CD8-positive, alpha-beta memory T cell (primary cell): ENCODE measurements around the gene TNP2. TPM values are rescaled to one million over a fixed set of nuclear protein-coding genes. Genes with fewer than 3 reads are reported as not detected.
"Not testable (repeated sequence)": the region's sequence is repeated elsewhere in the genome, so short reads cannot be mapped to it uniquely, and the experiment has no call there.

Experiments
- CTCF ChIA-PET: fragments of 350-600 bp; sonication (Branson Sonifier 250); formaldehyde crosslinking; loops from one replicate; lab custom pipeline; 2021; ENCODE audit warnings: antibody characterized with exemption; lab: Charles Lee
- POLR2A ChIA-PET: fragments of 350-600 bp; sonication (Branson Sonifier 250); formaldehyde crosslinking; loops from one replicate; lab custom pipeline; 2021; ENCODE audit warnings: antibody characterized with exemption; lab: Charles Lee
- DNase-seq, 5 donors: peaks; one replicate each; pipeline versions ENCODE4 v3.0.0 to v3.0.0-alpha.2; 2020 to 2022; ENCODE audit warnings: mixed read lengths in 1 of 5
- H3K27ac ChIP-seq: one replicate; pipeline ENCODE4 v1.7.0; 2013; ENCODE audit warnings: low read depth, mild to moderate bottlenecking, low read length, moderate library complexity
- H3K27me3 ChIP-seq: 2 replicates; pipeline ENCODE4 v1.7.0; 2013; ENCODE audit warnings: low read length, mild to moderate bottlenecking; ENCODE audit not compliant: insufficient read depth, poor library complexity, severe bottlenecking
- H3K36me3 ChIP-seq: 2 replicates; pipeline ENCODE4 v1.7.0; 2013; ENCODE audit warnings: mild to moderate bottlenecking, low read length, moderate library complexity; ENCODE audit not compliant: insufficient read depth
- H3K4me1 ChIP-seq: 2 replicates; pipeline ENCODE4 v1.7.0; 2013; ENCODE audit warnings: mild to moderate bottlenecking, low read length, moderate library complexity; ENCODE audit not compliant: insufficient read depth
- H3K4me3 ChIP-seq: 2 replicates; pipeline ENCODE4 v1.7.0; 2013; ENCODE audit warnings: mild to moderate bottlenecking, low read length
- H3K9me3 ChIP-seq: 2 replicates; pipeline ENCODE4 v1.7.0; 2013; ENCODE audit warnings: mild to moderate bottlenecking, low read length
- H3K27ac Mint-ChIP-seq, 8 donors: one replicate each; pipeline ENCODE4 v1.8.0; 2020 to 2021; ENCODE audit warnings: mixed read lengths in 8 of 8, mild to moderate bottlenecking in 6 of 8, inconsistent platforms in 3 of 8, moderate library complexity in 3 of 8
- H3K27me3 Mint-ChIP-seq, 2 donors: one replicate each; pipeline ENCODE4 v1.8.0; 2020 to 2021; ENCODE audit warnings: mixed read lengths in 2 of 2, mild to moderate bottlenecking in 1 of 2, moderate library complexity in 1 of 2
- H3K36me3 Mint-ChIP-seq, 3 donors: one replicate each; pipeline ENCODE4 v1.8.0; 2020 to 2021; ENCODE audit warnings: mixed read lengths in 3 of 3, inconsistent platforms in 1 of 3, mild to moderate bottlenecking in 1 of 3
- H3K4me1 Mint-ChIP-seq, 3 donors: one replicate each; pipeline ENCODE4 v1.8.0; 2020 to 2021; ENCODE audit warnings: mixed read lengths in 3 of 3, inconsistent platforms in 1 of 3, mild to moderate bottlenecking in 1 of 3
- H3K4me3 Mint-ChIP-seq, 7 donors: one replicate each; pipeline ENCODE4 v1.8.0; 2020 to 2021; ENCODE audit warnings: mixed read lengths in 7 of 7, mild to moderate bottlenecking in 6 of 7, moderate library complexity in 4 of 7, inconsistent platforms in 2 of 7
- H3K9me3 Mint-ChIP-seq, 5 donors: one replicate each; pipeline ENCODE4 v1.8.0; 2020 to 2022; ENCODE audit warnings: mixed read lengths in 5 of 5, mild to moderate bottlenecking in 3 of 5, moderate library complexity in 2 of 5, inconsistent platforms in 1 of 5
- polyA plus RNA-seq: library from polyadenylated mRNA; unstranded; fragments of 300-500 nt; fragmentation: Illumina TruSeq; gene quantifications from one replicate; pipeline ENCODE4 v1.2.3, GENCODE V29; 2021
- total RNA-seq, 2 experiments: library from RNA; stranded (reverse); gene quantifications; one replicate each; pipeline ENCODE4 v1.2.3, GENCODE V29; 2021

TNP2 gene
- total and polyA plus RNA-seq, 3 experiments from 2014 or later = not detected

DNA sequence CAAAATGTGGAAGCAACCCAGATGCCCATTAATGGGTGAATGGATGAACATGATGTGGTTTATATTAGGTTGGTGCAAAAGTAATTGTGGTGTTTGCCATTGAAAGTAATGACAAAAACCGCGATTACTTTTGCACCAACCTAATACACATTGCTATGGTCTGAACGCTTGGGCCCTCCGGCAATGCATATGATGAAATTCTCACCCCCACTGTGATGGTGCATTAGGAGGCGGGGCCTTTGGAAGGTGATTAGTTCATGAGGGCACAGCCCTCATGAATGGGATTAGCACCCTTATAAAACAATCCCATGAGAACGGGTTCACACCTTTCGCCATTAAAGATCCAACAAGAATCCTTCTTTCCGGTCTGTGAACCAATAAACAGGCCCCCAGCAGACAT is 37.3 kb upstream of the TNP2 start:
- Histone ChIP-seq H3K9me3 (no peaks in the 10 kb centered on the region), H3K27me3 (no peaks in the 10 kb centered on the region), H3K4me3 (no peak overlapping the region), H3K4me1 (peaks cover 12% of the 10 kb centered on the region), H3K36me3 (no peaks in the 10 kb centered on the region), H3K27ac (no peak overlapping the region)
- peaks cover 0 to 4% of the 10 kb centered on the region in 2 donors for H3K27me3 Mint-ChIP-seq
- no peak overlapping the region for H3K4me3 Mint-ChIP-seq
- CTCF ChIA-PET = no interaction called here
- H3K36me3 Mint-ChIP-seq = peaks cover 0 to 1% (median 0%) of the 10 kb centered on the region in 3 donors
- DNase-seq = no peak
- no peaks in the 10 kb centered on the region for H3K9me3 Mint-ChIP-seq
- no peak overlapping the region for H3K27ac Mint-ChIP-seq
- POLR2A ChIA-PET = no interaction called here
- H3K4me1 Mint-ChIP-seq = peaks cover 11 to 27% (median 22%) of the 10 kb centered on the region in 3 donors

DNA sequence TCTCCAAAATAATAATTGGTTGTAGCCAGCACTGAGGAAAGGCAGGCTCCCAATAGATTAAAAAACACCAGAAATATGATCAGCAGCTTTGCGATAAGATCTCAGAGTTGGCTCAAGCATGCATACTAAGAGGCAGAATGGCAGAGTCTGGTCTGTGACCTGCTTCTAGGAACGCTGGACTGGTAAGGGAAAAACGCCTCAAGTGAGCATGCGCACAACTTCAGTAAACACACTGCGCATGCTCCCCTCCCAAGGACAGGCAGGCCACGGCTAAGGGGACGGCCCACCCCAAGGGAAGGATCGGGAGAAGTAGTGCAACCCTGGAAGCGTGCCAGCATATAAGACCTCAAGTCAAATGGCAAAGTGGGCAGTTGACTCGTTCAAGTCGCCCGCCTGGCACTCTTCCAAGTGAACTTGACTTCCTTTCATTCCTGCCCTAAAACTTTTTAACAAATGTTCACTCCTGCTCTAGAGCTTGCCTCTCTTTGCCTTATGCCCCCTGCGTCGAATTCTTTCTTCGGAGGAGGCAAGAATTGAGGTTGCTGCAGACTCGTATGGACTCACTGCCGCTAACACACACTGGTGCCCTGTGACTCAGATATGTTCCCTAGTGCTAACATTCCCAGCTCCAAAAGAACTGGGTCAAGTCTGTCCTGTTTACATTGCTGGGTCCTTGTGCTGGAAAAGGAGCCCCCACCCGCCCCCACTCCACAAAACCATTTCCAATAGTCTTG is 34.4 kb upstream of the TNP2 start:
- H3K9me3 Mint-ChIP-seq = no peaks in the 10 kb centered on the region
- H3K4me1 Mint-ChIP-seq = peaks cover 0 to 9% (median 9%) of the 10 kb centered on the region in 3 donors
- no peak overlapping the region for H3K4me3 Mint-ChIP-seq
- H3K4me1 ChIP-seq = no peaks in the 10 kb centered on the region
- no peak overlapping the region for H3K4me3 ChIP-seq
- no peaks in the 10 kb centered on the region for H3K36me3 ChIP-seq
- no peak overlapping the region for H3K27ac ChIP-seq
- ChIA-PET CTCF (no interaction called here), POLR2A (no interaction called here)
- no peaks in the 10 kb centered on the region for H3K9me3 ChIP-seq
- no peak for DNase-seq
- no peak overlapping the region for H3K27ac Mint-ChIP-seq
- H3K27me3 ChIP-seq = no peaks in the 10 kb centered on the region
- peaks cover 0 to 1% (median 0%) of the 10 kb centered on the region in 3 donors for H3K36me3 Mint-ChIP-seq
- H3K27me3 Mint-ChIP-seq = peaks cover 0 to 4% of the 10 kb centered on the region in 2 donors

GRCh38 chr16:11302977-11303376 is 33.9 kb upstream of the TNP2 start:
- Mint-ChIP-seq H3K4me1 (peaks cover 0 to 12% (median 10%) of the 10 kb centered on the region in 3 donors), H3K27ac (no peak overlapping the region), H3K9me3 (no peaks in the 10 kb centered on the region), H3K27me3 (peaks cover 0 to 4% of the 10 kb centered on the region in 2 donors), H3K36me3 (peaks cover 0 to 1% (median 0%) of the 10 kb centered on the region in 3 donors), H3K4me3 (no peak overlapping the region)
- H3K9me3 ChIP-seq = no peaks in the 10 kb centered on the region
- no peaks in the 10 kb centered on the region for H3K36me3 ChIP-seq
- no peaks in the 10 kb centered on the region for H3K27me3 ChIP-seq
- peaks cover 6% of the 10 kb centered on the region for H3K4me1 ChIP-seq
- H3K4me3 ChIP-seq = no peak overlapping the region
- ChIA-PET CTCF (no interaction called here), POLR2A (no interaction called here)
- no peak overlapping the region for H3K27ac ChIP-seq
- DNase-seq = no peak

GRCh38 chr16:11301645-11302501 is 32.7 kb upstream of the TNP2 start:
- no peak overlapping the region for H3K27ac Mint-ChIP-seq
- ChIA-PET POLR2A (no interaction called here), CTCF (no interaction called here)
- peaks cover 0 to 4% of the 10 kb centered on the region in 2 donors for H3K27me3 Mint-ChIP-seq
- Histone ChIP-seq H3K4me3 (no peak overlapping the region), H3K9me3 (no peaks in the 10 kb centered on the region), H3K36me3 (no peaks in the 10 kb centered on the region), H3K4me1 (peaks cover 17% of the 10 kb centered on the region), H3K27ac (no peak overlapping the region), H3K27me3 (no peaks in the 10 kb centered on the region)
- H3K4me1 Mint-ChIP-seq = peaks cover 10 to 19% (median 17%) of the 10 kb centered on the region in 3 donors
- no peaks in the 10 kb centered on the region for H3K36me3 Mint-ChIP-seq
- H3K9me3 Mint-ChIP-seq = no peaks in the 10 kb centered on the region
- no peak for DNase-seq
- no peak overlapping the region for H3K4me3 Mint-ChIP-seq

GRCh38 chr16:11300560-11300892 is 31.4 kb upstream of the TNP2 start:
- ChIA-PET CTCF (no interaction called here), POLR2A (no interaction called here)
- no peak for DNase-seq
- Mint-ChIP-seq H3K36me3 (no peaks in the 10 kb centered on the region), H3K27me3 (peaks cover 0 to 4% of the 10 kb centered on the region in 2 donors), H3K4me3 (no peak overlapping the region), H3K4me1 (peaks cover 12 to 24% (median 20%) of the 10 kb centered on the region in 3 donors), H3K27ac (no peak overlapping the region), H3K9me3 (no peaks in the 10 kb centered on the region)
- Histone ChIP-seq H3K4me1 (peaks cover 22% of the 10 kb centered on the region), H3K4me3 (no peak overlapping the region), H3K27ac (no peak overlapping the region), H3K27me3 (no peaks in the 10 kb centered on the region), H3K36me3 (no peaks in the 10 kb centered on the region), H3K9me3 (no peaks in the 10 kb centered on the region)

GRCh38 chr16:11299865-11300559 is 30.9 kb upstream of the TNP2 start:
- ChIA-PET POLR2A (no interaction called here), CTCF (no interaction called here)
- Histone ChIP-seq H3K36me3 (no peaks in the 10 kb centered on the region), H3K27ac (no peak overlapping the region), H3K4me1 (peaks cover 22% of the 10 kb centered on the region), H3K9me3 (no peaks in the 10 kb centered on the region), H3K4me3 (no peak overlapping the region), H3K27me3 (no peaks in the 10 kb centered on the region)
- no peak overlapping the region for H3K4me3 Mint-ChIP-seq
- DNase-seq = no peak
- no peaks in the 10 kb centered on the region for H3K9me3 Mint-ChIP-seq
- no peak overlapping the region for H3K27ac Mint-ChIP-seq
- peaks cover 12 to 24% (median 20%) of the 10 kb centered on the region in 3 donors for H3K4me1 Mint-ChIP-seq
- H3K27me3 Mint-ChIP-seq = peaks cover 2 to 3% of the 10 kb centered on the region in 2 donors
- no peaks in the 10 kb centered on the region for H3K36me3 Mint-ChIP-seq

- CTCF ChIA-PET = interaction anchor here (1.1 to 3.5 kb wide), 6 partner anchors 12 to 335 kb away, joined by 3 to 18 read pairs (median 8); partner anchors contain the start of gene SOCS1
- Mint-ChIP-seq H3K4me1 (peaks cover 12 to 24% (median 20%) of the 10 kb centered on the region in 3 donors), H3K4me3 (peak overlapping the region in 1 of 7 donors; percentile 1), H3K27ac (peak overlapping the region in 1 of 8 donors; percentile 21)
- H3K36me3 ChIP-seq, H3K9me3 Mint-ChIP-seq, H3K27me3 Mint-ChIP-seq, H3K27me3 ChIP-seq, H3K27ac ChIP-seq, H3K36me3 Mint-ChIP-seq, H3K4me3 ChIP-seq, POLR2A ChIA-PET, H3K9me3 ChIP-seq: not testable (repeated sequence)
- peak in 1 of 5 donors; percentile 33 for DNase-seq
- peaks cover 22% of the 10 kb centered on the region for H3K4me1 ChIP-seq
Observed at GRCh38 chr16:11298950-11299547, 29.9 kb upstream of the TNP2 start.
